Bone marrow (tissue), 2 donors: ENCODE data around the gene NCOA3.
"Not testable (repeated sequence)": the region's sequence is repeated elsewhere in the genome, so short reads cannot be mapped to it uniquely, and the experiment has no call there.

Experiments used
- DNase-seq, 2 donors: peaks; one replicate each; lab custom pipeline; 2025; lab: John Stamatoyannopoulos, UW

Gene NCOA3

GRCh38 chr20:47535994-47536393 lies 34.3 kb downstream of the NCOA3 start:
- DNase-seq: no peak

- DNase-seq: peak in 1 of 2 donors; percentile 82
These were observed 39.0 kb downstream of the NCOA3 start for GRCh38 chr20:47540443-47541354.

GRCh38 chr20:47541355-47541922 lies 39.8 kb downstream of the NCOA3 start:
- DNase-seq: no peak

GRCh38 chr20:47543006-47543431 lies 41.3 kb downstream of the NCOA3 start:
- no peak for DNase-seq

- no peak for DNase-seq
These were observed 42.6 kb downstream of the NCOA3 start for GRCh38 chr20:47544240-47544639.

GRCh38 chr20:47544852-47545251 lies 43.2 kb downstream of the NCOA3 start:
- DNase-seq: no peak

- DNase-seq: no peak
These were observed 43.8 kb downstream of the NCOA3 start for GRCh38 chr20:47545499-47545898.

GRCh38 chr20:47546184-47547033 lies 44.7 kb downstream of the NCOA3 start:
- no peak for DNase-seq

GRCh38 chr20:47547034-47547387 lies 45.3 kb downstream of the NCOA3 start:
- DNase-seq: no peak

- no peak for DNase-seq
These were observed 48.0 kb downstream of the NCOA3 start for GRCh38 chr20:47549671-47550070.

GRCh38 chr20:47551222-47551621 lies 49.5 kb downstream of the NCOA3 start:
- DNase-seq: no peak

- DNase-seq: no peak
These were observed 50.2 kb downstream of the NCOA3 start for GRCh38 chr20:47551841-47552240.

GRCh38 chr20:47552996-47553395 lies 51.3 kb downstream of the NCOA3 start:
- DNase-seq: no peak

GRCh38 chr20:47553594-47554235 lies 52.0 kb downstream of the NCOA3 start:
- DNase-seq: not testable (repeated sequence)

- DNase-seq: not testable (repeated sequence)
These were observed 52.6 kb downstream of the NCOA3 start for GRCh38 chr20:47554283-47554682.

- no peak for DNase-seq
These were observed 55.5 kb downstream of the NCOA3 start for GRCh38 chr20:47557218-47557617.

- no peak for DNase-seq
These were observed 56.1 kb downstream of the NCOA3 start for GRCh38 chr20:47557791-47558190.

GRCh38 chr20:47558295-47559066 lies 56.8 kb downstream of the NCOA3 start:
- DNase-seq: no peak

- DNase-seq: no peak
These were observed 57.5 kb downstream of the NCOA3 start for GRCh38 chr20:47559141-47559540.

- no peak for DNase-seq
These were observed 59.5 kb downstream of the NCOA3 start for GRCh38 chr20:47561180-47561579.
